ENCODE data around the gene MT1E.
"Not testable (repeated sequence)": the region's sequence is repeated elsewhere in the genome, so short reads cannot be mapped to it uniquely, and the experiment has no call there.

MT1E gene

GRCh38 chr16:56647641-56648431, 22.3 kb downstream of the MT1E start:
- DNase-seq: no peak

GRCh38 chr16:56649271-56649670, 23.7 kb downstream of the MT1E start:
- DNase-seq: no peak

GRCh38 chr16:56649820-56650219, 24.2 kb downstream of the MT1E start:
- no peak for DNase-seq

GRCh38 chr16:56651586-56651985, 26.0 kb downstream of the MT1E start, which contains the start of gene MT1B:
TSS of gene MT1B (plus strand) at chr16:56651886. CDS start at chr16:56651954, 68 bp downstream.
- no peak for DNase-seq

- DNase-seq: no peak
These were observed 27.0 kb downstream of the MT1E start for GRCh38 chr16:56652600-56652999.

- no peak for DNase-seq
These were observed 27.6 kb downstream of the MT1E start for GRCh38 chr16:56653218-56653617.

- peak; percentile 57 for DNase-seq
These were observed 32.2 kb downstream of the MT1E start, which contains the start of gene MT1F for GRCh38 chr16:56657555-56658326. TSS of gene MT1F (plus strand) at chr16:56657959. CDS start at chr16:56658059, 100 bp downstream.

- DNase-seq: no peak
These were observed 32.8 kb downstream of the MT1E start for GRCh38 chr16:56658327-56658875.

GRCh38 chr16:56662357-56663354, 37.1 kb downstream of the MT1E start:
- no peak for DNase-seq

- no peak for DNase-seq
These were observed 38.9 kb downstream of the MT1E start for GRCh38 chr16:56664506-56664905.

GRCh38 chr16:56665286-56666261, 40.0 kb downstream of the MT1E start:
- DNase-seq: not testable (repeated sequence)

GRCh38 chr16:56667581-56668571, 42.3 kb downstream of the MT1E start, which contains the start of gene MT1G:
TSS of gene MT1G (minus strand) at chr16:56668065. CDS start at chr16:56667993, 72 bp downstream.
- DNase-seq: no peak

- DNase-seq: no peak
These were observed 43.6 kb downstream of the MT1E start, which contains the start of gene MT1H for GRCh38 chr16:56669005-56669839. TSS of gene MT1H (plus strand) at chr16:56669814. CDS start at chr16:56669885, 71 bp downstream.

GRCh38 chr16:56669840-56670619, 44.4 kb downstream of the MT1E start:
- no peak for DNase-seq

- DNase-seq: no peak
These were observed 45.0 kb downstream of the MT1E start for GRCh38 chr16:56670620-56670934.

GRCh38 chr16:56671691-56672090, 46.1 kb downstream of the MT1E start:
- not testable (repeated sequence) for DNase-seq

GRCh38 chr16:56672171-56672570, 46.6 kb downstream of the MT1E start:
- DNase-seq: not testable (repeated sequence)
